ENCODE data around the gene DLG2.
"Not testable (repeated sequence)": the region's sequence is repeated elsewhere in the genome, so short reads cannot be mapped to it uniquely, and the experiment has no call there.

The DLG2 gene

DNA sequence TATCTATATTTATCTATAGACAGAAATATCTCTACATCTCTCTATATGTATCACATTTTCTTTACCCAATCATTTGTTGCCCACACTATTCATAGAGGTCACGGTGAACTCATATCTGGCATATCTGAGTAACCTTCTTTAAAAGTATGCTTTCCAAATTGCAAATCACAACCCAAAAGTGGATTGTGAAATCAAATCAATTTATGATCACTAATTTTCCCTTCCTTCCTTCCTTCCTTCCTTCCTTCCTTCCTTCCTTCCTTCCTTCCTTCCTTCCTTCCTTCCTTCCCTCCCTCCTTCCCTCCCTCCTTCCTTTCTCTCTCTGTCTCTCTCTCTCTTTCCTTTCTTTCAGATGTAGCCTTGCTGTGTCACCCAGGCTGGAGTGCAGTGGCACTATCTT is 1893.0 kb downstream of the DLG2 start:
- Histone ChIP-seq H3K4me1 (ENCODE audit: control insufficient read depth, insufficient read depth, low read length, poor library complexity, severe bottlenecking) (no peaks in the 10 kb centered on the region), H3K27me3 (replicated peaks; ENCODE audit: control insufficient read depth, insufficient read depth, low read length, poor library complexity, severe bottlenecking) (no peaks in the 10 kb centered on the region), H3K27ac (ENCODE audit: insufficient read depth, low read length, poor library complexity, severe bottlenecking) (no peak overlapping the region), H3K9me3 (ENCODE audit: control insufficient read depth, low read length) (no peaks in the 10 kb centered on the region), H3K36me3 (ENCODE audit: control insufficient read depth, insufficient read depth, low read length) (no peaks in the 10 kb centered on the region), H3K4me3 (ENCODE audit: insufficient read depth, low read depth, low read length, poor library complexity, severe bottlenecking) (no peak overlapping the region)
- DNase-seq: no peak

DNA sequence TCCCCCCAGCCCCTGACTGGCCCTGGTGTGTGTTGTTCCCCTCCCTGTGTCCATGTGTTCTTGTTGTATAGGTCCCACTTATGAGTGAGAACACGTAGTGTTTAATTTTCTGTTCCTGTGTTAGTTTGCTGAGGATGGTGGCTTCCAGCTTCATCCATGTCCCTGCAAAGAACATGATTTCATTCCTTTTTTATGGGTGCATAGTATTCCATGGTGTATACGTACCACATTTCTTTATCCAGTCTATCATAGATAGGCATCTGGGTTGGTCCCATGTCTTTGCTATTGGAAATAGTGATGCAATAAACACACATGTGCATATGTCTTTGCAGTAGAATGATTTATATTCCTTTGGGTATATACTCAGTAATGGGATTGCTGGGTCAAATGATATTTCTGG is 1895.9 kb downstream of the DLG2 start:
- not testable (repeated sequence) for H3K9me3 ChIP-seq (ENCODE audit: control insufficient read depth, low read length); H3K27ac ChIP-seq (ENCODE audit: insufficient read depth, low read length, poor library complexity, severe bottlenecking); H3K4me1 ChIP-seq (ENCODE audit: control insufficient read depth, insufficient read depth, low read length, poor library complexity, severe bottlenecking); DNase-seq; H3K4me3 ChIP-seq (ENCODE audit: insufficient read depth, low read depth, low read length, poor library complexity, severe bottlenecking); H3K27me3 ChIP-seq (replicated peaks; ENCODE audit: control insufficient read depth, insufficient read depth, low read length, poor library complexity, severe bottlenecking); H3K36me3 ChIP-seq (ENCODE audit: control insufficient read depth, insufficient read depth, low read length)

DNA sequence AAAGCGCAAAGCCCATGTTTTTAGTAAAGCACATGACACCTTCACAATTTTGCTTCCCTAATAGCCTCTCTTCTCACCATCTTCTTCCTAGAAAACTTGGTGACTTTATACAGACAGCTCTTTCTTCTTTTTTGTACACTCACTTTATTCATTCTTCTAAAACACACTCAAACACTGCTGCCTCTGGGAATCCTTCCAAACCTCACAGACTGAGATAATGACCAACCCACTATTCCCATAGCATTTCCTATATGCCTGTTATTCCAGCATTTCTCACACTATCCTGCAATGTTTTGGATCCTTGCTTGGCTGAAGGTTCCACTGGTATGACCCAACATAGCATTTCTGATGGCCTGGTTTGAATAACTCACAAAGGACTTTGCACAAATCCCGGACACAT is 1898.9 kb downstream of the DLG2 start:
- no peaks in the 10 kb centered on the region for H3K9me3 ChIP-seq (ENCODE audit: control insufficient read depth, low read length)
- no peaks in the 10 kb centered on the region for H3K4me1 ChIP-seq (ENCODE audit: control insufficient read depth, insufficient read depth, low read length, poor library complexity, severe bottlenecking)
- no peak overlapping the region for H3K27ac ChIP-seq (ENCODE audit: insufficient read depth, low read length, poor library complexity, severe bottlenecking)
- no peak for DNase-seq
- H3K36me3 ChIP-seq (ENCODE audit: control insufficient read depth, insufficient read depth, low read length): no peaks in the 10 kb centered on the region
- H3K4me3 ChIP-seq (ENCODE audit: insufficient read depth, low read depth, low read length, poor library complexity, severe bottlenecking): no peak overlapping the region
- H3K27me3 ChIP-seq (replicated peaks; ENCODE audit: control insufficient read depth, insufficient read depth, low read length, poor library complexity, severe bottlenecking): no peaks in the 10 kb centered on the region

DNA sequence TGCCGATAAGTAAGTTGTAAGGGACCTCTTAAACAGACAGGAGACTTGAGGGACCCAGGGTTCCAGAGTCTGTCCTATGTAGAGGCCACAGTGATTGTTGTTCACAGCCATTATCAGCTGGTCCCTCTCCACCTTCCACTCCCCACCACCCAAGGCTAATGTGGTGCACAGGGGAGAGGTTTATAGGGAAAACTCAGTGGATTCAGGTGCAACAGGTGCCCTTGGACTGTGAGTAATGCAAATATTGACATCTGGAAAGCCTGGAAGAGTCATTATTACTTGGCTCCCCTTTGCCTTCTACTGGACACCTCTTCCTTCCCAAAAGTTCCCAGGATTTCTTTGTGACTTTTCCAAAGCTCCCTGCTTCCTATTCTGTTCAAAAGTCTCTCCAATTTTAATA is 1899.9 kb downstream of the DLG2 start:
- DNase-seq: no peak
- Histone ChIP-seq H3K36me3 (ENCODE audit: control insufficient read depth, insufficient read depth, low read length) (no peaks in the 10 kb centered on the region), H3K4me1 (ENCODE audit: control insufficient read depth, insufficient read depth, low read length, poor library complexity, severe bottlenecking) (no peaks in the 10 kb centered on the region), H3K27ac (ENCODE audit: insufficient read depth, low read length, poor library complexity, severe bottlenecking) (no peak overlapping the region), H3K4me3 (ENCODE audit: insufficient read depth, low read depth, low read length, poor library complexity, severe bottlenecking) (no peak overlapping the region), H3K27me3 (replicated peaks; ENCODE audit: control insufficient read depth, insufficient read depth, low read length, poor library complexity, severe bottlenecking) (no peaks in the 10 kb centered on the region), H3K9me3 (ENCODE audit: control insufficient read depth, low read length) (no peaks in the 10 kb centered on the region)

DNA sequence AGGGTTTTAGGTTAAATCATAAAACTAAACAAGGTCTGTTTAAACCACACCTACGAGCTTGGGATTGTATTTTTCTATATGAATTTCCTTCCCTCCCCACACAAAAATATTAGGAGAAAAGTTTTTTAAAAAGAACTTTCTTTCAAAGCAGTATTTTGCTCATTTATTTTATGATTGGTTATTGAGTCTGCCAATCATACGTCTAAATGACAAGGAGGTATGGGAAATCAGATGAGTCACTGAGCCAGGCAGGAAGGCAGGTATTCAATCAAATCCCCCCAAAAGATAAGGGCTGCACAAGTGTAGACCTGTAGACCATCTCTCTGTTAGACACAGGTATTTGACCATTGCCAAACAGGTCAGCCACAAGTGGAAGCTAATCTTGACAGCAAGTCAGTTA is 1900.8 kb downstream of the DLG2 start:
- no peaks in the 10 kb centered on the region for H3K27me3 ChIP-seq (replicated peaks; ENCODE audit: control insufficient read depth, insufficient read depth, low read length, poor library complexity, severe bottlenecking)
- H3K4me3 ChIP-seq (ENCODE audit: insufficient read depth, low read depth, low read length, poor library complexity, severe bottlenecking): no peak overlapping the region
- H3K9me3 ChIP-seq (ENCODE audit: control insufficient read depth, low read length): no peaks in the 10 kb centered on the region
- DNase-seq: no peak
- H3K4me1 ChIP-seq (ENCODE audit: control insufficient read depth, insufficient read depth, low read length, poor library complexity, severe bottlenecking): no peaks in the 10 kb centered on the region
- H3K27ac ChIP-seq (ENCODE audit: insufficient read depth, low read length, poor library complexity, severe bottlenecking): no peak overlapping the region
- no peaks in the 10 kb centered on the region for H3K36me3 ChIP-seq (ENCODE audit: control insufficient read depth, insufficient read depth, low read length)

DNA sequence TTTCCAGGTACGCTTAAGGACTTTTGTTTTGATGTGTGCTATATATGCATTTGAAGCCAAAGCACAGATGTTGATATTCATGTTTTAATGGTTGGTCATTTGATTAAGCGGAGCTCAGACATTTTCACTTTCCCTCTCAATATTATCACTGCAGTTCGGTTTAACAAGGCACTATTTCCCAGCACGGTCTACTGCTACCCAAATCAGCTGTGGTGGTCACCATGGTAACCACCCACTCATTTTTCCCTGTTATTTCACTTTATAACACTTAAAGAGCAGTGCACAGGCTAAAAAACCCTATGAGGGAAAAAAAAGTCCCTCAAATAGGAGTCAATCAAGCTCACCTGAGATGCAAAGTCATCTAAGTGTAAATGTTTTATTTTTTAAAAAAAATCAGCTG is 1901.4 kb downstream of the DLG2 start:
- Histone ChIP-seq H3K4me3 (ENCODE audit: insufficient read depth, low read depth, low read length, poor library complexity, severe bottlenecking) (no peak overlapping the region), H3K36me3 (ENCODE audit: control insufficient read depth, insufficient read depth, low read length) (no peaks in the 10 kb centered on the region), H3K27ac (ENCODE audit: insufficient read depth, low read length, poor library complexity, severe bottlenecking) (no peak overlapping the region), H3K9me3 (ENCODE audit: control insufficient read depth, low read length) (no peaks in the 10 kb centered on the region), H3K4me1 (ENCODE audit: control insufficient read depth, insufficient read depth, low read length, poor library complexity, severe bottlenecking) (no peaks in the 10 kb centered on the region), H3K27me3 (replicated peaks; ENCODE audit: control insufficient read depth, insufficient read depth, low read length, poor library complexity, severe bottlenecking) (no peaks in the 10 kb centered on the region)
- DNase-seq: no peak

DNA sequence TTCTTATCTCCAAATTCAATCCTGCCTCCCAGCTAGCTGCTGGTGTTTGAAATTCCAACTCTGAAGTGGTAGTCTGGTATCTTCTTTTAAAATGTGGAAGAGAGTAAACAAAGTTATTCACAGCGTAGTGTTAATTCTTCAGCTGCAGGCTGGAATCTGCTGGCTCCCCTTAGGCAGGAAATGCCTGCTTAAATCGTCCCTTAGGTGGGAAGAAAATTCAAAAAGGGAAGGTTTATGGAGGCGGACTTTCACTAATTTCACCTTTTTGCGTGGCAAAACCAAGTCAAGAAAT is 1901.9 kb downstream of the DLG2 start:
- no peak overlapping the region for H3K27ac ChIP-seq (ENCODE audit: insufficient read depth, low read length, poor library complexity, severe bottlenecking)
- no peaks in the 10 kb centered on the region for H3K4me1 ChIP-seq (ENCODE audit: control insufficient read depth, insufficient read depth, low read length, poor library complexity, severe bottlenecking)
- H3K9me3 ChIP-seq (ENCODE audit: control insufficient read depth, low read length): no peaks in the 10 kb centered on the region
- H3K27me3 ChIP-seq (replicated peaks; ENCODE audit: control insufficient read depth, insufficient read depth, low read length, poor library complexity, severe bottlenecking): no peaks in the 10 kb centered on the region
- H3K36me3 ChIP-seq (ENCODE audit: control insufficient read depth, insufficient read depth, low read length): no peaks in the 10 kb centered on the region
- no peak overlapping the region for H3K4me3 ChIP-seq (ENCODE audit: insufficient read depth, low read depth, low read length, poor library complexity, severe bottlenecking)
- DNase-seq: no peak

DNA sequence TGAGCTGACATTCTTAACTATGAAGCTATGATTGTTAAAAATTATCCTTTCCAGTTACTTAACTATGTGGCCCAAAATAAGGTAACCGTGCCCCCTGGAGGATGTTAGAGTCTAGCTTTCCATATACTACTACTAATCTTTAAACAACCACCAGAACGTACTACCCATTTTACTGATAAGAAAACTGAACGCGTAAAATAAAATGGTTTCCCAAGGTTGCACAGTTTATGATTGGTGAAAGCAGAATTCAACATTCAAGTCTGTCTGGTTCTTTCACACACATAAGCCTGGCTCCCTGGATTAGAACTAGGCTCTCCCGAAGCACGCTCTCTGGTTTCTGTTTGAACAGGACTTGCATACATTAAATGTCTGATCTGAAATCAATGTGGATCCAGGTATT is 1903.1 kb downstream of the DLG2 start:
- DNase-seq: no peak
- H3K9me3 ChIP-seq (ENCODE audit: control insufficient read depth, low read length): no peaks in the 10 kb centered on the region
- no peak overlapping the region for H3K4me3 ChIP-seq (ENCODE audit: insufficient read depth, low read depth, low read length, poor library complexity, severe bottlenecking)
- H3K27me3 ChIP-seq (replicated peaks; ENCODE audit: control insufficient read depth, insufficient read depth, low read length, poor library complexity, severe bottlenecking): no peaks in the 10 kb centered on the region
- no peak overlapping the region for H3K27ac ChIP-seq (ENCODE audit: insufficient read depth, low read length, poor library complexity, severe bottlenecking)
- H3K36me3 ChIP-seq (ENCODE audit: control insufficient read depth, insufficient read depth, low read length): no peaks in the 10 kb centered on the region
- H3K4me1 ChIP-seq (ENCODE audit: control insufficient read depth, insufficient read depth, low read length, poor library complexity, severe bottlenecking): no peaks in the 10 kb centered on the region

DNA sequence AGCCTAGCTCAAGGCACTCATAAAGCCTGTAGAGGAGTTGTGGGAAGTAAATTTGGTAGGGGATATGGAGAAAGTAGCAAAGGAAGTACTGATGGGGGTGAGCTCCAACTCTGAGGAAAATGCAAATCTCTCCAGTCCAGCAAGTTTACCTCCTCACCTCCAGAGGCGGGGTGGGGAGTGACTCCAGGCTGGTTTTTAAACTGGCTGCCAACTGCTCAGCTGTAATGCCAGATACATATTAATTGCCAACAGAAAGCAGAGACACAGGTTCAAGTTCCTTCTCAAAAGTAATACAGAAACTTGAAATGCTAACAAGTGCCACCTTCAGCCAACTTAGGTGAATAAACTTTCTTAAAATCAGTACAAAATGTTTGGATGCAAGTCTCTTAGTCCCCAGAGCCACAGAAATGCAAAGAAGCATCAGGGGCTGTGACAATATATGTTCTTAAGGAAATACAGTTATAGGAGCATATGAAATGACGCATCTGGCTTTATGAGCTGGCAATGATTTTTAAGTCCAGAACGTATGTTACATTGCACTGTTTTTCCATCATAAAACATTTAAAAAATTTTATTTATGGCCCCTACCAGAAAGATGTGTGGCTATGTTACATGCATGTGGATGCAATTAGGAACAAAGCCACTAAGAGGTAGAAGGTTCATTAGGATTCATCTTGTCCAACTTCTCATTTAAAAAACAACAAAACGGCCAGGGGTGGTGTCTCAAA is 1904.6 kb downstream of the DLG2 start:
- Histone ChIP-seq H3K4me3 (ENCODE audit: insufficient read depth, low read depth, low read length, poor library complexity, severe bottlenecking) (no peak overlapping the region), H3K9me3 (ENCODE audit: control insufficient read depth, low read length) (no peaks in the 10 kb centered on the region), H3K36me3 (ENCODE audit: control insufficient read depth, insufficient read depth, low read length) (no peaks in the 10 kb centered on the region), H3K27me3 (replicated peaks; ENCODE audit: control insufficient read depth, insufficient read depth, low read length, poor library complexity, severe bottlenecking) (no peaks in the 10 kb centered on the region), H3K27ac (ENCODE audit: insufficient read depth, low read length, poor library complexity, severe bottlenecking) (no peak overlapping the region), H3K4me1 (ENCODE audit: control insufficient read depth, insufficient read depth, low read length, poor library complexity, severe bottlenecking) (no peaks in the 10 kb centered on the region)
- no peak for DNase-seq

DNA sequence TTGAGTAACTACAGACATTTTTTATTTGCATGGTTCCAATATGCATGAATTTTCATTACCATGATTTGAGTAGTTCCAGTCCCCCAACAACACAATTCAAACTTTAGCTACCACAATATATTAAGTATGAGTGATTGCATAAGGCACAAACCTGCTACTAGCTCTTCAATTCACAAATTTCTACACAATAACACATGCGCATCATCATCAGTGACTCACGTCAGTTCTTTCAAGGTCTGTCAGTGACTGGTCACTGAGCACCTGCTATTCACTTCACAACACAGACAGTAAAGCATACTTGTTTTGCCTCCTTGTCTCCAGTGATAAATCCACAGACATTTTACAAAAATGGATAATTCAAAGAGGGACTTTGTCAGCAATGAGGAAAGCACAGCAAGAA is 1905.9 kb downstream of the DLG2 start:
- no peaks in the 10 kb centered on the region for H3K27me3 ChIP-seq (replicated peaks; ENCODE audit: control insufficient read depth, insufficient read depth, low read length, poor library complexity, severe bottlenecking)
- no peaks in the 10 kb centered on the region for H3K4me1 ChIP-seq (ENCODE audit: control insufficient read depth, insufficient read depth, low read length, poor library complexity, severe bottlenecking)
- no peak for DNase-seq
- no peaks in the 10 kb centered on the region for H3K36me3 ChIP-seq (ENCODE audit: control insufficient read depth, insufficient read depth, low read length)
- no peak overlapping the region for H3K27ac ChIP-seq (ENCODE audit: insufficient read depth, low read length, poor library complexity, severe bottlenecking)
- no peaks in the 10 kb centered on the region for H3K9me3 ChIP-seq (ENCODE audit: control insufficient read depth, low read length)
- no peak overlapping the region for H3K4me3 ChIP-seq (ENCODE audit: insufficient read depth, low read depth, low read length, poor library complexity, severe bottlenecking)

DNA sequence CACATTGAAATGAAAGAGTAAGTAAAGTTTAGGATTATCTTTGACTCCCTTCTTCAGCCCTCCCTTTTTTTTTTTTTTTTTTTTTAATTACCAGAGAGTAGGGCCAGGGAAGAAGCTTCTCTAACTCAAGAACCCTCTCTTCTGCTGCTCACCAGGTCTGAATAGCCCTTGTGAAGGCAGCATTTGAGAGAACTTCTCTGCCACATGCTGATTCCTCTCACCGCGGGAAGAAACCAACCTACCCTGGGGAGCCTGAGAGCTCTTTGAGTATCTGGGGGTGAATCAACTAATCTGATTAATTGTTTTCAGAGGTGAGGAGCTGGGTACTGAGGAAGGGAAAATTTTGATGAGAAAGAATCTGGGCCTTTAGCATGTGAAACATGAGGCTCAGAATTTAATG is 1906.5 kb downstream of the DLG2 start:
- no peaks in the 10 kb centered on the region for H3K36me3 ChIP-seq (ENCODE audit: control insufficient read depth, insufficient read depth, low read length)
- DNase-seq: no peak
- H3K4me1 ChIP-seq (ENCODE audit: control insufficient read depth, insufficient read depth, low read length, poor library complexity, severe bottlenecking): no peaks in the 10 kb centered on the region
- no peak overlapping the region for H3K27ac ChIP-seq (ENCODE audit: insufficient read depth, low read length, poor library complexity, severe bottlenecking)
- no peak overlapping the region for H3K4me3 ChIP-seq (ENCODE audit: insufficient read depth, low read depth, low read length, poor library complexity, severe bottlenecking)
- no peaks in the 10 kb centered on the region for H3K27me3 ChIP-seq (replicated peaks; ENCODE audit: control insufficient read depth, insufficient read depth, low read length, poor library complexity, severe bottlenecking)
- no peaks in the 10 kb centered on the region for H3K9me3 ChIP-seq (ENCODE audit: control insufficient read depth, low read length)

Data from effector memory CD4-positive, alpha-beta T cell (primary cell).